ENCODE data around the gene ACTN4.

Gene ACTN4

GRCh38 chr19:38712161-38712748, 64.8 kb downstream of the ACTN4 start:
- DNase-seq: no peak

GRCh38 chr19:38713227-38713649, 65.8 kb downstream of the ACTN4 start:
- DNase-seq: no peak

DNA sequence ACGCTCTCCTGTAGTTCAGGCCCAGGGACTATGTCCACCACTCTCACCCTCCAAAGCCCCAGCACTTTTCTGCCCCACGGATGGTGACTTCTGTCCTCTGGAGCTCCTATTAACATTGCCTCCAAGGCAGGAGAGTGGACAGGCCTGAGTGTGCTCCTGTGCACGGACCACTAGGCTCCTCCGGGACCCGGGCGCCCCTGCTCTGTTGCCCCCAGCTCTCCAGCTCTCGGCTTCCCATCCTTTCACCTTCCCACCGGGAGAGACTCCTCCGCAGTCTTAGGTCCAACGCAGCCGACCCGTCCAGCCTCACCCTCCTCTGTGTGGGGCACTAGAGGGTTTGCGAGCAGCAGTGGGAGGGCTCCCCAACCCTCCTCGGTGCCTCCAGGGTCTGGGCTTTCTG, 66.4 kb downstream of the ACTN4 start:
- no peak for DNase-seq

GRCh38 chr19:38714354-38714778, 66.9 kb downstream of the ACTN4 start:
- no peak for DNase-seq

DNA sequence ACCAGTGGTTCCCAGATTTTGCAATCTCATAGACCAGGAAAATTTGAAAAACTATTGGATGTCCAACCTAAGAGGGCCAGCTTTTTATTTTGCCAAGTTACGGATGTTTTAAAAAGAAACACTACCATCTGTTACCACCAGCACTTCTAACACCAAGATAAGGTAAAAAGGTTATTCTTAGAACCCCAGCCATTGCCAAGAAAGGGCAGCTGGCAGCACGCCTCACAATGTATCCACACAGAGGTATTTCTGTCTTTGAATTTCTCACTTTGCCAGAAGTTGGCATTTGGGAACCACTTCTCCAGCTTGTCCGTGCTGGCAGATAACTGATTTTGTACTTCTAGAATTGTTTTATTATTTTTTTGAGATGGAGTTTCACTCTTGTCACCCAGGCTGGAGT, 68.1 kb downstream of the ACTN4 start:
- peak; percentile 26 for DNase-seq

- DNase-seq: no peak
These were observed 69.6 kb downstream of the ACTN4 start for GRCh38 chr19:38717051-38717450.

- no peak for DNase-seq
These were observed 70.4 kb downstream of the ACTN4 start for GRCh38 chr19:38717855-38718254.

GRCh38 chr19:38718747-38719543, 71.5 kb downstream of the ACTN4 start:
- no peak for DNase-seq

DNA sequence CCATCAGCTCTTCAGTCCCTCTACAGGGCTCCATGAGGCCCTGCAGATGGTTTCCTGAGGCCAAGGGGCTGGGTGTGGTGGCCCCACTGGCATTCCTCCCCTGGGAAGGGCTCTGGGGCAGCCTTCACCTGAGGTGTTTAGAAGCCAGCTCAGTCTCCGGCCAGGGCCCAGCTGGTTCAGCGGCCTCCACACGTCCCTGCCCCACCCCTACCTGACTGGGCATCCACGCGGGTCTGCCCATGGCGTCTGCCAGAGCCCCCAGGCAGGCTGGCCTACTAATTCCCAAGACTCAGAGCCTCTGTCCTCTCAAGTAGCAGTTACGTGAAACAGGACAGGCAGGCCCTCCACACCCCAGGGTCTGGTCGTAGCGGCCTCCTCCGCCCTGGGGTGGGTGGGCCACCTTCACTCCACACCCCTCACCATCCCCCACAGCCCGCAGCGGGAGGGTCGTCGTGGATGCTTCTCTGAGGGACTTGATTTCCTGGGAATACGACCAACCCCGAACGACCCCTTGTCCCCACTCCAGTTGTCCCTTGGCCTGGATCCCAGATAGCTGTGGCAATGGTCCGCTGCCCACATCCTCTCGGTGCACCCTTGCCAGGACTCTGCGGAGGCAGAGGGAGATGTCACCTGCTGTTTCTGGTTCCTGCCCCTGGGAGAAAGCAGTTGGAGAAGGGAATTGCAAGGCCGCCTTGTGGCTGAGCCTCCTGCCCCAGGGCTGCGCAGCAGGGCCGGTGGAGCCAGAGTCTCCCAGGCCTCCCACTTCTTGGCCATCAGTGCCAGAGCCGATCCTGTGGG, 72.5 kb downstream of the ACTN4 start:
- no peak for DNase-seq

GRCh38 chr19:38720559-38721236, 73.2 kb downstream of the ACTN4 start:
- DNase-seq: no peak

DNA sequence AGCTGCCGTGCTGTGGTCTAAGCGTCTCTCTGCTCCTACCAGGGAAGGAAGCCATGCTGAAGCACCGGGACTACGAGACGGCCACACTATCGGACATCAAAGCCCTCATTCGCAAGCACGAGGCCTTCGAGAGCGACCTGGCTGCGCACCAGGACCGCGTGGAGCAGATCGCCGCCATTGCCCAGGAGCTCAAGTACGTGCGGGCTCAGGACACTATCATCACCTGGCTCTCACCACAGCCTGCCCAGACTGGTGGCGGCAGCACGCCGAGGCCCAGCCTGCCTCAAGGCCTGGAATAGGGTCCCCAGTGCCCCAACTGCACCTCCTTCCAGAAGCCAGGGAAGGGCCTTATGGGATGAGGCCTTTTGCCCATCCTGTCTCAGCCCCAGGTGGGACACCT, 74.0 kb downstream of the ACTN4 start:
- no peak for DNase-seq

GRCh38 chr19:38721979-38722773, 74.7 kb downstream of the ACTN4 start:
- DNase-seq: no peak

DNA sequence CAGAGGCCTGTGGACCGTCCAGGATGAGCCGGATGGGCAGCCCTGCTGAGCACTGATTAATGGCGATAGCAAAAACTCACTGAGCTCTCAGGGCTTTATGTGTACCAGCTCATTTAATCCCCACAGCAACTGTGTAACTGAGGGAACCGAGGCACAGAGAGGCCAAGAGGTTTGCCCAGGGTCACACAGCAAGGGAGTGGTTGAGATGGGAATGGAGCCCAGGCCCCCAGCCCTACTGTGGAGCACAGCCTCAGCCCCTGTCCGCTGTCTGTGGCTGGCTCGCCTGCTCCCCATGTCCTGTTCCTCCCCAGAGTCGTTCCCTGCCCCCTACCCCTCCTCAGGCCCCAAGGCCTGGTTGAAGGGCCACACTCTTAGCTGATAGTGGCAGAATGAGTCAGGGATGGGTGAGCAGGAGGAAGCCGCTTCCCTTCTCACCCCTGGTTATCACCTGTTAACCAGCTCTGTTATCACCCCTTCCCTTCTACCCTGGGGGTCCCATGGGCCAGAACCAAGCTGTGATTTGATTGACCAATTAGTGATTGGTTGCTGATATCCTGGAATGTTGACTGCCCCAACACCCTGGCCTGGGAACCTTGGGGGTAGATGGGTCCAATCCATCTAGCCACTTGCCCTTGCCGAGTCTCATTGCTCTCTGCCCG, 75.6 kb downstream of the ACTN4 start:
- no peak for DNase-seq

DNA sequence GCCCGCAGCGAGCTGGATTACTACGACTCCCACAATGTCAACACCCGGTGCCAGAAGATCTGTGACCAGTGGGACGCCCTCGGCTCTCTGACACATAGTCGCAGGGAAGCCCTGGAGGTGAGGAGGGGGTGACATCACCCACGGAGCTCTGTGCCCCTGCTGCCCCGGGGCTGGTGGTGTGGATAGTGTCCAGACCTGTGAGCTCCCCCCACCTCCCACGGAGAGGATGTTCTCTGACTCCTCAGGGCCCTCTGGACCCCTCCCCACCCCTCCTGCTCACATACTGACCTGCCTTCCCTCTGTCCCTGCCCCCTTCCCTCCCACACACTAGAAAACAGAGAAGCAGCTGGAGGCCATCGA, 76.1 kb downstream of the ACTN4 start:
- DNase-seq: no peak

GRCh38 chr19:38723990-38724854, 76.8 kb downstream of the ACTN4 start:
- DNase-seq: no peak

- no peak for DNase-seq
These were observed 78.2 kb downstream of the ACTN4 start for GRCh38 chr19:38725469-38726283.

DNA sequence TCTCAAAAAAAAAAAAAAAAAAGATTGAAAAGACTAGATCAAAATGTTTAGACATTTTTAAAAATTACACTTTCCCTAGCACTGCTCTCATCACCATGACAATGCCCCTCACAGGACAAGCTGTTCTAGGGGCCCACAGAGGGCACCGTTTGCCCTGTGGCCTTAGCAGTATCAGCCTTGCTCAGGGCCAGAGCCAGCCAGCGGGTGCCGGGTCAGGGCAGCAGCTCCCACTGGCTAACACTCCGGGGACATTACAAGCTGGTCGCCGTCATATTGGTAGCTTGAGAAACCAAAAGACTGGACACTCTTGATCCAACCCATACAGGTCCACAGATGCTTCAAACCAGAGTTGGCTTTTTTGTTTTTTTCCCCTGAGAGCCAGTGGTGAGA, 78.8 kb downstream of the ACTN4 start:
- DNase-seq: no peak

- DNase-seq: no peak
These were observed 79.4 kb downstream of the ACTN4 start for GRCh38 chr19:38726761-38727301.

DNA sequence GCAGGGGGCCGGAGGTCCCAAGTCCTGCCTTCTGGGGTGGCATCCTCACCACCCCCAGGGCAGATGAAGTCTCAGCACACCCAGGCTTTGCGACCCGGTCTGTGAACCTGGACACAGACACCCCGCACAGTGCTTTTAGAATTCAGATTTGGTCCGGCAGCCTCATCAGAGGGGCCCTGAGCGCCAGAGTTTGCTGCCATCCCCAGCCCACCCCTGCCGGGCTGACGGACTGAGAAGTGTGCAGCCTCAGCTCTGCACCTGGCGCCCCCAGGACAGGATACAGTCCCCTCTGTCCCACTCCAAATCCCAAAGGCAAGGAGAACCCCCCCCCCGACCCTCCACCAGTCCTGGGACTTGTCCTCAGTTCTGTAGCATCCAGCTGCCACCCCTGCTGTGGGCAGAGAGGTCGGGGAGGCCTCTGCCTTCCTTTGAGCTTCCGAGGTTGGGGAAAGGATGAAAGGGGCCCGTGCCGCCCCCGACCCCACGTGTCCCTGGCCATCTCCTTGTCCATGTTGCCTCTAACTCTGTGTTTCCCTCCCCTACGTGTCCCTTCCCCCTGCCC, 79.9 kb downstream of the ACTN4 start:
- no peak for DNase-seq

All from hematopoietic multipotent progenitor cell treated with erythropoietin and hydrocortisone succinate and interleukin-3 and kit ligand, for 6 days (in vitro differentiated cells).